Spleen (tissue), 11 donors: Measurements from ENCODE around the gene RPL13A. TPM values are rescaled to one million over a fixed set of nuclear protein-coding genes. Genes with fewer than 3 reads are reported as not detected.

Experiments
- DNase-seq: peaks from one replicate; pipeline ENCODE4 v3.0.0-alpha.2; 2020
- H3K27ac ChIP-seq, 8 donors: fragments of 200-600 bp; sonication (generic) in 7 of 8; 1 replicate in 4 of 8; 2 replicates in 4 of 8; pipeline versions ENCODE4 v1.5.0 to v1.8.0; 2016 to 2021; ENCODE audit warnings: inconsistent platforms in 4 of 8, mild to moderate bottlenecking in 4 of 8, moderate library complexity in 1 of 8
- H3K27me3 ChIP-seq, 7 donors: fragments of 200-600 bp; sonication (generic) in 6 of 7; replicated peaks in 1 of 7; 1 replicate in 4 of 7; 2 replicates in 3 of 7; pipeline versions ENCODE4 v1.5.0 to v1.8.0; 2016 to 2021; ENCODE audit warnings: inconsistent platforms in 3 of 7, mild to moderate bottlenecking in 1 of 7
- H3K36me3 ChIP-seq, 6 donors: fragments of 200-600 bp; sonication (generic) in 5 of 6; 1 replicate in 4 of 6; 2 replicates in 2 of 6; pipeline versions ENCODE4 v1.5.0 to v1.8.0; 2016 to 2021; ENCODE audit warnings: inconsistent platforms in 2 of 6
- H3K4me1 ChIP-seq, 6 donors: fragments of 200-600 bp; sonication (generic) in 5 of 6; 1 replicate in 3 of 6; 2 replicates in 3 of 6; pipeline versions ENCODE4 v1.5.0 to v1.8.0; 2016 to 2021; ENCODE audit warnings: inconsistent platforms in 3 of 6
- H3K4me3 ChIP-seq, 8 donors: fragments of 200-600 bp; sonication (generic) in 7 of 8; 1 replicate in 4 of 8; 2 replicates in 4 of 8; pipeline versions ENCODE4 v1.5.0 to v1.8.0; 2016 to 2021; ENCODE audit warnings: inconsistent platforms in 4 of 8, mild to moderate bottlenecking in 4 of 8, moderate library complexity in 2 of 8
- H3K9me3 ChIP-seq, 8 donors: fragments of 200-600 bp; sonication (generic) in 7 of 8; 1 replicate in 4 of 8; 2 replicates in 4 of 8; pipeline versions ENCODE4 v1.5.0 to v1.8.0; 2016 to 2021; ENCODE audit warnings: inconsistent platforms in 4 of 8
- CTCF ChIP-seq, 11 experiments: fragments of 200-600 bp in 7 of 11; fragments of 450-650 bp in 4 of 11; sonication (generic) in 4 of 11; IDR thresholded peaks in 8 of 11; conservative IDR thresholded peaks in 3 of 11; 1 replicate in 7 of 11; 2 replicates in 4 of 11; pipeline versions ENCODE4 v1.4.0 to v1.8.0; 2016 to 2021; ENCODE audit warnings: antibody characterized with exemption in 11 of 11, inconsistent platforms in 4 of 11, mild to moderate bottlenecking in 1 of 11
- POLR2A ChIP-seq, 3 donors: fragments of 450-650 bp; IDR thresholded peaks; one replicate each; pipeline ENCODE4 v1.5.1; 2017; ENCODE audit warnings: antibody characterized with exemption in 3 of 3, mild to moderate bottlenecking in 1 of 3
- POLR2AphosphoS5 ChIP-seq, 3 donors: sonication (generic); formaldehyde crosslinking; IDR thresholded peaks; one replicate each; pipeline ENCODE4 v1.5.1; 2017; ENCODE audit warnings: antibody characterized with exemption in 3 of 3
- WGBS, 5 donors: extraction: QIAGEN DNeasy Blood & Tissue Kit in 3 of 5; methylation state at CpG; one replicate each; pipeline versions ENCODE4 v1.1.5 to v1.1.7; 2013 to 2018; 5-methylcytosine and 5-hydroxymethylcytosine counted together
- intact Hi-C: fragments of 100-400 bp; cut with DNase I; formaldehyde crosslinking; loops from one replicate; pipeline ENCODE4 v1.15.0; 2023; ENCODE audit warnings: low total_unique reads
- polyA plus RNA-seq, 3 donors: library from polyadenylated mRNA; stranded (reverse); fragments of 200-250 nt; gene quantifications; one replicate each; pipeline ENCODE4 v1.2.1, GENCODE V29; 2013
- total RNA-seq, 7 donors: library from RNA; depleted of rRNA in 3 of 7; stranded (reverse); fragments of >200 nt in 3 of 7; fragmentation: NEBNext Ultra II Directional in 4 of 7; extraction: Animal tissue kit (Norgen Biotek cat#: 25700) in 4 of 7; gene quantifications; one replicate each; pipeline versions ENCODE4 v1.1.0 to v1.2.1, GENCODE V29; 2016 to 2021
- donor health status: healthy with polysubstance abuse.
- donor health status: DM: no; HTN: no; CAD: no; lungs with moderate emphysema.
- donor health status: DM: no; HTN: no; CAD: no.
- donor health status: Bipolar disorder and iron deficiency.
- donor health status: healthy.
- donor health status: DM: no; HTN: no; CAD: no.
- donor health status: DM: yes; HTN: yes; CAD: no.

Gene RPL13A
- total and polyA plus RNA-seq, 10 donors = 2,521 to 7,408 (median 3,003) TPM

GRCh38 chr19:49488863-49489537 lies 1.6 kb downstream of the RPL13A start:
- Histone ChIP-seq H3K9me3 (no peaks in the 10 kb centered on the region), H3K27me3 (no peaks in the 10 kb centered on the region), H3K27ac (peak overlapping the region in 7 of 8 donors; percentile 25 to 96 (median 92)), H3K36me3 (peaks cover 2 to 73% (median 42%) of the 10 kb centered on the region in 6 donors), H3K4me1 (peaks cover 21 to 60% (median 49%) of the 10 kb centered on the region in 6 donors), H3K4me3 (peak overlapping the region; percentile 76 to 99 (median 93))
- WGBS, 5 donors = 14 to 30% (median 20%) methylated on average over 15 of the region's 15 CpGs
- no peak for TF ChIP-seq POLR2AphosphoS5 (IDR thresholded peaks at IDR 0.05)
- TF ChIP-seq POLR2A (IDR thresholded peaks at IDR 0.05) = no peak
- TF ChIP-seq CTCF (IDR thresholded peaks at IDR 0.05 in 8 of 11, conservative IDR thresholded peaks at IDR 0.05 in 3 of 11) = no peak
- intact Hi-C loops = no loop called here
- no peak for DNase-seq

GRCh38 chr19:49489601-49490167 lies 2.3 kb downstream of the RPL13A start:
- Histone ChIP-seq H3K27me3 (no peaks in the 10 kb centered on the region), H3K27ac (peak overlapping the region in 7 of 8 donors; percentile 25 to 96 (median 92)), H3K9me3 (no peaks in the 10 kb centered on the region), H3K36me3 (peaks cover 2 to 67% (median 42%) of the 10 kb centered on the region in 6 donors), H3K4me3 (peak overlapping the region in 7 of 8 donors; percentile 76 to 99 (median 93)), H3K4me1 (peaks cover 21 to 67% (median 50%) of the 10 kb centered on the region in 6 donors)
- no peak for DNase-seq
- intact Hi-C loops = no loop called here
- WGBS, 5 donors = 51 to 67% (median 63%) methylated on average over 15 of the region's 15 CpGs
- TF ChIP-seq POLR2AphosphoS5 (IDR thresholded peaks at IDR 0.05) (peak; percentile 25 to 63 (median 49)), CTCF (IDR thresholded peaks at IDR 0.05 in 8 of 11, conservative IDR thresholded peaks at IDR 0.05 in 3 of 11) (peak in 5 of 11 experiments; percentile 5 to 32 (median 17)), POLR2A (IDR thresholded peaks at IDR 0.05) (no peak)

GRCh38 chr19:49490287-49491029 lies 3.0 kb downstream of the RPL13A start:
- Histone ChIP-seq H3K9me3 (no peaks in the 10 kb centered on the region), H3K4me1 (peaks cover 21 to 74% (median 58%) of the 10 kb centered on the region in 6 donors), H3K27me3 (no peaks in the 10 kb centered on the region), H3K27ac (peak overlapping the region in 6 of 8 donors; percentile 40 to 96 (median 93)), H3K36me3 (peaks cover 2 to 60% (median 42%) of the 10 kb centered on the region in 6 donors), H3K4me3 (peak overlapping the region in 6 of 8 donors; percentile 76 to 96 (median 88))
- intact Hi-C loops = no loop called here
- TF ChIP-seq POLR2AphosphoS5 (IDR thresholded peaks at IDR 0.05) = peak; percentile 7 to 76 (median 63)
- TF ChIP-seq POLR2A (IDR thresholded peaks at IDR 0.05) = no peak
- 72 to 87% (median 85%) methylated on average over 23 to 27 of the region's 27 CpGs for WGBS, 5 donors
- no peak for DNase-seq

GRCh38 chr19:49491030-49491803 lies 3.8 kb downstream of the RPL13A start:
- no peak for TF ChIP-seq POLR2A (IDR thresholded peaks at IDR 0.05)
- TF ChIP-seq CTCF (IDR thresholded peaks at IDR 0.05 in 8 of 11, conservative IDR thresholded peaks at IDR 0.05 in 3 of 11) = no peak
- no peak for TF ChIP-seq POLR2AphosphoS5 (IDR thresholded peaks at IDR 0.05)
- intact Hi-C loops = no loop called here
- Histone ChIP-seq H3K4me1 (peaks cover 21 to 77% (median 62%) of the 10 kb centered on the region in 6 donors), H3K9me3 (no peaks in the 10 kb centered on the region), H3K27me3 (no peaks in the 10 kb centered on the region), H3K36me3 (peaks cover 2 to 52% (median 42%) of the 10 kb centered on the region in 6 donors), H3K27ac (peak overlapping the region in 3 of 8 donors; percentile 92 to 96 (median 92)), H3K4me3 (no peak overlapping the region)
- WGBS, 5 donors = 75 to 88% (median 86%) methylated on average over 15 to 17 of the region's 17 CpGs
- no peak for DNase-seq
